Brain microvascular endothelial cell (primary cell): Measurements from ENCODE around the gene TCEA3.

Experiments used
- DNase-seq: peaks from one replicate; pipeline ENCODE4 v3.0.0-alpha.2; 2020
- H3K27ac ChIP-seq: fragments of 250-450 bp; sonication (Bioruptor Pico); 2 replicates; pipeline ENCODE4 v1.5.1; 2020; ENCODE audit warnings: mild to moderate bottlenecking, moderate library complexity
- H3K27me3 ChIP-seq: fragments of 250-450 bp; sonication (Bioruptor Pico); replicated peaks from 2 replicates; pipeline ENCODE4 v1.5.1; 2020; ENCODE audit warnings: mild to moderate bottlenecking
- H3K36me3 ChIP-seq: fragments of 250-450 bp; sonication (Bioruptor Pico); replicated peaks from 2 replicates; pipeline ENCODE4 v1.5.1; 2020; ENCODE audit warnings: mild to moderate bottlenecking
- H3K4me3 ChIP-seq: 2 replicates; pipeline ENCODE4 v1.5.1; 2011; ENCODE audit warnings: low read depth, mild to moderate bottlenecking, control low read depth, low read length, moderate library complexity
- in situ Hi-C: cut with HindIII; loops from 2 replicates; pipeline ENCODE4 v1.10.0; 2017; ENCODE audit warnings: low sequenced_read_pairs, low pct_ligation_motif_present
- TF ChIP-seq, protein P1 (sequence below): IDR thresholded peaks from 2 replicates; pipeline ENCODE4 v1.5.1; 2011; ENCODE audit warnings: low read depth, mild to moderate bottlenecking, moderate library complexity, low read length, control low read depth, inconsistent platforms; ENCODE audit errors: missing control alignments

The TCEA3 gene

DNA sequence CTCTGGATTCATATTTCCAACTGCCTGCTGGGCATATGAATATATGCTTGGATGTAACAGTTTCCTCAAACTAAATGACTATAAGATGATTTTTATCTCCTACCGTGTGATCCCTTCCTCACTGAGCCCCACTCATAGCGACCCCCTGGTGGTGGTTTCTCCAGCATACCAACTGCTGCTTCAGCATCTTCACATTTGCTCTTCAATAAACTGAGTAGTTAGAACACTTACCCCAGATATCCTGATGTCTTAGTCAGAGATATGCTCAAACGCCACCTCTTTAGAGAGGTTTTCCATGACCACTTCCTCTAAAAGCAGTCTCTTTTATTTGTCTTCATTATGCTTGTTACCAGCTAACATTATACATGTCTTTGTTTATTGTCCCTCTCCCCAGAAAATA, 70.3 kb downstream of the TCEA3 start:
- Histone ChIP-seq H3K4me3 (no peak overlapping the region), H3K27ac (no peak overlapping the region), H3K36me3 (no peaks in the 10 kb centered on the region), H3K27me3 (no peaks in the 10 kb centered on the region)
- in situ Hi-C loops = no loop called here
- TF ChIP-seq, protein P1, sequence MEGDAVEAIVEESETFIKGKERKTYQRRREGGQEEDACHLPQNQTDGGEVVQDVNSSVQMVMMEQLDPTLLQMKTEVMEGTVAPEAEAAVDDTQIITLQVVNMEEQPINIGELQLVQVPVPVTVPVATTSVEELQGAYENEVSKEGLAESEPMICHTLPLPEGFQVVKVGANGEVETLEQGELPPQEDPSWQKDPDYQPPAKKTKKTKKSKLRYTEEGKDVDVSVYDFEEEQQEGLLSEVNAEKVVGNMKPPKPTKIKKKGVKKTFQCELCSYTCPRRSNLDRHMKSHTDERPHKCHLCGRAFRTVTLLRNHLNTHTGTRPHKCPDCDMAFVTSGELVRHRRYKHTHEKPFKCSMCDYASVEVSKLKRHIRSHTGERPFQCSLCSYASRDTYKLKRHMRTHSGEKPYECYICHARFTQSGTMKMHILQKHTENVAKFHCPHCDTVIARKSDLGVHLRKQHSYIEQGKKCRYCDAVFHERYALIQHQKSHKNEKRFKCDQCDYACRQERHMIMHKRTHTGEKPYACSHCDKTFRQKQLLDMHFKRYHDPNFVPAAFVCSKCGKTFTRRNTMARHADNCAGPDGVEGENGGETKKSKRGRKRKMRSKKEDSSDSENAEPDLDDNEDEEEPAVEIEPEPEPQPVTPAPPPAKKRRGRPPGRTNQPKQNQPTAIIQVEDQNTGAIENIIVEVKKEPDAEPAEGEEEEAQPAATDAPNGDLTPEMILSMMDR = peak; percentile 42
- no peak for DNase-seq

DNA sequence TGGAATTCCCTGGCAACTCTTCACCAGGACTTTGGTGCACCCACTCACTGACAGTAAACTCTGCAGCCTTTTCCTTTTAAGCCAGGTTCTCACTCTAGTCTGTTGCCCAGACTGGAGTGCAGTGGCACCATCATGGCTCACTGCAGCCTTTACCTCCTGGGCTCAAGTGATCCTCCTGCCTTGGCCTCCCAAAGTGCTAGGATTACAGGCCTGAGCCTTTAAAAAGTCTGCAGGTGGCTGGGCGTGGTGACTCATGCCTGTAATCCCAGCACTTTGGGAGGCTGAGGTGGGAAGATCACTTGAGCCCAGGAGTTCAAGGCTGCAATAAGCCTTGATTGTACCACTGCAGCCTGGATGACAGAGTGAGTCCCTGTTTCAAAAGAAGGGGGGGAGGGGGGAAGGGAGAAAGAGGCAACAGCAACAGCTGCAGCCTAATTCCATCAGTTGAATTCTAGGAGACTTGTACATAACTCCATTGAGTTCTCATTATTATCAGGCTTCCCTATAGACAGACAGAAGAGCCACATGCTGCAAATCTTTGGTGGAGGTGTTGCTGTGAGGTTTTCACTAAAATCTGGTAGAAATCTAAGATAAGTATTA, 72.4 kb downstream of the TCEA3 start:
- in situ Hi-C loops = no loop called here
- Histone ChIP-seq H3K27me3 (no peaks in the 10 kb centered on the region), H3K36me3 (no peaks in the 10 kb centered on the region), H3K4me3 (no peak overlapping the region), H3K27ac (no peak overlapping the region)
- TF ChIP-seq, protein P1 = no peak
- no peak for DNase-seq

DNA sequence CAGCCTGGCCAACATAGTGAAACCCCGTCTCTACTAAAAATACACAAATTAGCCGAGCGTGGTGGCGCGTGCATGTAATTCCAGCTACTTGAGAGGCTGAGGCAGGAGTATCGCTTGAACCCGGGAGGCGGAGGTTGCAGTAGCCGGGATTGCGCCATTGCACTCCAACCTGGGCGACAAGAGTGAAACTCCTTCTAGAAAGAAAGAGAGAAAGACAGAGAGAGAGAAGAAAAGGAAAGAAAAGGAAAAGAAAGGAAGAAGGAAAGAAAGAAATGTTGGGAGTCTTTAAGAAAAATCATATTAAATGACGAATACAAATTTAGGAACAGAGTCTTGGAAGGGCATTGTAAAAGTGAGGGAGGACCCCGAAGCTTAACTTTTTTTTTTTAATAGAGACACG, 78.6 kb downstream of the TCEA3 start:
- Histone ChIP-seq H3K27me3 (no peaks in the 10 kb centered on the region), H3K27ac (no peak overlapping the region), H3K36me3 (no peaks in the 10 kb centered on the region), H3K4me3 (no peak overlapping the region)
- in situ Hi-C loops = no loop called here
- no peak for DNase-seq
- TF ChIP-seq, protein P1 = no peak

DNA sequence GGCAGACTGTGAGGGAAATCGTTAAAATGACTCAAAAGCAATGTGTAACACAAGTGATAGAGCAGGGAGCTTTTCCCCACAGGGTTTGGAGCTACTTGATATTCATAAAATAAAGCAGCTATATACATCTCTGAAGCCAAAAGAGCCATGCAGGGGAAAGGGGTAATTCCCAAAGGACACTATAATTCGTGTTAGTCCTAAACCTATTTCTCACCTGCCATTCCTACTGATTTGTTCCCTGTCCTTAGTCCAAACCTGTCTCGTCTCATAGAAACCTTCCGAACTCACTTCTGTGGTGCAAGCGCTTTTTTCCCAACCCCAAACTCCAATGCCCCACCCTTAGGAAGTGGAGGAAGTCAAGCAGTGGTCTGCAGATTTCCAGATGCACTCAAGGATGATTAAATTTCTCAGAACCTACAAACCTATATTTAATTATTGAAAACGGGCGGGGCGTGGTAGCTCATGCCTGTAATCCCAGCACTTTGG, 79.5 kb downstream of the TCEA3 start:
- Histone ChIP-seq H3K36me3 (no peaks in the 10 kb centered on the region), H3K27me3 (no peaks in the 10 kb centered on the region), H3K27ac (peak overlapping the region; percentile 96), H3K4me3 (peak overlapping the region; percentile 85)
- TF ChIP-seq, protein P1 = no peak
- DNase-seq = no peak
- in situ Hi-C loops = no loop called here

DNA sequence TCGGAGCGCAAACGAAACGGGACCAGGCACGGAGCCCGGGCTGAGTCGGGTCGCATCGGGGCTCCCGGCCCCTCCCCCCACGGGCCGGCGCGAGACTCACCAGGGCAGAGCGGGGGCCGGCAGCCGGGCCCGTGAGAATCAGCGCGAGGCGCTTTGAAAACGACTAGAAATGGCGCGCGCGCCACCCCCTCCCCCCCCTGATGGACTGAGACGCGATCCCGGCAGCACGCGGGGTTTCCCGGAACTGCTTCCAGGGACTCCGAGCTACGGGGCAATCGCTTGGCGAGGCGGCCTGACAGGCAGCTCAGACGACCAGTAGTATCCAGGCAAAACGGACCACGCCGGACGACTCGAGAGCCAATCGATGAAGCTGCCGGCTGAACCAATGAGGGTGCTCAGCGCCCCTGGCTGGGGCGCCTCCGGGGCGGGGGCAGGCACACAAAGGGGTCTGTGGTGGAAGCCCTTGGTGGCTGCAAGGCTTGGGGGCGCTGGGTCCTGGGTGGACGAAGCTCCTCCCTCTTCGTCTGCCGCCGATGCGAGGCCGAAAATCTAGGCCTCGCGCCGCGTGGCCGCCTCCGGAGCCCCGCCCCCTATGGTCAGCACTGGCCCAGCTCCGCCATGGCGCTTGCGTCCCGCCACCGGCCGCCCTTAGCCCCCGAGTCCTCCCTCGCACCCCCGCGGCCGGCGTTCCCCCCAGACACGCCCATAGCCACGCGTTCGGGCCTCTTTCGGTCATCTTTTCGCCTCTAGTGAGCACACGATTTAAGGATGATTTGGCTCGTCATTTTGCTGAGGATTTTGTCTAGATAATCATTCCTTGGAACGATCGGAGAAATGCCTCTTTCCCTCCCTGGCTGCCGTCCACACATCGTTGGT, 80.2 kb downstream of the TCEA3 start, which contains the start of gene HNRNPR:
Gene HNRNPR, minus strand, starts transcription at position 174 of the 876 bp plus-strand sequence. CDS start 3,276 bp downstream, outside the sequence.
- TF ChIP-seq, protein P1 = no peak
- peak; percentile 100 for DNase-seq
- peak within 1 kb of the TSS; percentile 96 for H3K27ac ChIP-seq
- no peaks in the 10 kb centered on the region for H3K27me3 ChIP-seq
- no peaks in the 10 kb centered on the region for H3K36me3 ChIP-seq
- peak within 1 kb of the TSS; percentile 85 for H3K4me3 ChIP-seq
- in situ Hi-C loops = no loop called here
